Measurements from ENCODE around the gene PTPN3.
"Not testable (repeated sequence)": the region's sequence is repeated elsewhere in the genome, so short reads cannot be mapped to it uniquely, and the experiment has no call there.

The PTPN3 gene

GRCh38 chr9:109379513-109379912 lies 118.6 kb downstream of the PTPN3 start:
- no peak for DNase-seq (ENCODE audit: low read depth in 2 of 2)
- TF ChIP-seq CTCF (IDR thresholded peaks at IDR 0.05; ENCODE audit: low read depth, low read length): no peak
- no peak overlapping the region for H3K4me3 ChIP-seq (replicated peaks in 1 of 2; ENCODE audit: low read depth in 2 of 2, low read length in 2 of 2)

GRCh38 chr9:109378316-109378715 lies 119.8 kb downstream of the PTPN3 start:
- no peak overlapping the region for H3K4me3 ChIP-seq (replicated peaks in 1 of 2; ENCODE audit: low read depth in 2 of 2, low read length in 2 of 2)
- TF ChIP-seq CTCF (IDR thresholded peaks at IDR 0.05; ENCODE audit: low read depth, low read length): no peak
- no peak for DNase-seq (ENCODE audit: low read depth in 2 of 2)

GRCh38 chr9:109372246-109372645 lies 125.9 kb downstream of the PTPN3 start:
- H3K4me3 ChIP-seq (replicated peaks in 1 of 2; ENCODE audit: low read depth in 2 of 2, low read length in 2 of 2): no peak overlapping the region
- no peak for DNase-seq (ENCODE audit: low read depth in 2 of 2)
- TF ChIP-seq CTCF (IDR thresholded peaks at IDR 0.05; ENCODE audit: low read depth, low read length): no peak

- DNase-seq (ENCODE audit: low read depth in 2 of 2): no peak
- TF ChIP-seq CTCF (IDR thresholded peaks at IDR 0.05; ENCODE audit: low read depth, low read length): no peak
- no peak overlapping the region for H3K4me3 ChIP-seq (replicated peaks in 1 of 2; ENCODE audit: low read depth in 2 of 2, low read length in 2 of 2)
Observed at GRCh38 chr9:109371374-109371773, 126.7 kb downstream of the PTPN3 start.

- H3K4me3 ChIP-seq (replicated peaks in 1 of 2; ENCODE audit: low read depth in 2 of 2, low read length in 2 of 2): no peak overlapping the region
- TF ChIP-seq CTCF (IDR thresholded peaks at IDR 0.05; ENCODE audit: low read depth, low read length): no peak
- no peak for DNase-seq (ENCODE audit: low read depth in 2 of 2)
Observed at GRCh38 chr9:109369285-109369684, 128.8 kb downstream of the PTPN3 start.

GRCh38 chr9:109360771-109361170 lies 137.3 kb downstream of the PTPN3 start:
- no peak for TF ChIP-seq CTCF (IDR thresholded peaks at IDR 0.05; ENCODE audit: low read depth, low read length)
- no peak for DNase-seq (ENCODE audit: low read depth in 2 of 2)
- no peak overlapping the region for H3K4me3 ChIP-seq (replicated peaks in 1 of 2; ENCODE audit: low read depth in 2 of 2, low read length in 2 of 2)

GRCh38 chr9:109358968-109359603 lies 139.0 kb downstream of the PTPN3 start:
- H3K4me3 ChIP-seq (replicated peaks in 1 of 2; ENCODE audit: low read depth in 2 of 2, low read length in 2 of 2); DNase-seq (ENCODE audit: low read depth in 2 of 2): not testable (repeated sequence)

All from cardiac fibroblast (primary cell).